Measurements from ENCODE around the gene LYST. TPM values are rescaled to one million over a fixed set of nuclear protein-coding genes. Genes with fewer than 3 reads are reported as not detected.

The LYST gene
- polyA plus RNA-seq, 2 donors = 4.3 to 4.8 TPM

GRCh38 chr1:235782601-235783000, 84.1 kb downstream of the LYST start:
- no peak overlapping the region for H3K27ac ChIP-seq (ENCODE audit: low read depth in 2 of 2, low read length in 1 of 2)
- H3K4me3 ChIP-seq (ENCODE audit: low read depth in 1 of 2, low read length in 2 of 2) = no peak overlapping the region
- H3K36me3 ChIP-seq (ENCODE audit: control insufficient read depth in 2 of 2, insufficient read depth in 2 of 2, low read length in 1 of 2) = peaks cover 0 to 6% of the 10 kb centered on the region in 2 donors
- no peaks in the 10 kb centered on the region for H3K27me3 ChIP-seq (ENCODE audit: control insufficient read depth in 1 of 2, insufficient read depth in 2 of 2, low read length in 2 of 2)
- no peaks in the 10 kb centered on the region for H3K9me3 ChIP-seq (ENCODE audit: control insufficient read depth in 2 of 2, insufficient read depth in 1 of 2, low read depth in 1 of 2, low read length in 1 of 2)
- 96 to 98% methylated on average over 2 of the region's 2 CpGs for WGBS, 2 donors
- H3K4me1 ChIP-seq (ENCODE audit: control insufficient read depth in 2 of 2, insufficient read depth in 2 of 2, low read length in 1 of 2) = no peaks in the 10 kb centered on the region

GRCh38 chr1:235781807-235782206, 84.9 kb downstream of the LYST start:
- H3K36me3 ChIP-seq (ENCODE audit: control insufficient read depth in 2 of 2, insufficient read depth in 2 of 2, low read length in 1 of 2) = peaks cover 0 to 6% of the 10 kb centered on the region in 2 donors
- H3K27ac ChIP-seq (ENCODE audit: low read depth in 2 of 2, low read length in 1 of 2) = no peak overlapping the region
- H3K4me1 ChIP-seq (ENCODE audit: control insufficient read depth in 2 of 2, insufficient read depth in 2 of 2, low read length in 1 of 2) = no peaks in the 10 kb centered on the region
- WGBS, 2 donors = 55 to 78% methylated on average over 2 of the region's 2 CpGs
- H3K27me3 ChIP-seq (ENCODE audit: control insufficient read depth in 1 of 2, insufficient read depth in 2 of 2, low read length in 2 of 2) = no peaks in the 10 kb centered on the region
- H3K9me3 ChIP-seq (ENCODE audit: control insufficient read depth in 2 of 2, insufficient read depth in 1 of 2, low read depth in 1 of 2, low read length in 1 of 2) = no peaks in the 10 kb centered on the region
- H3K4me3 ChIP-seq (ENCODE audit: low read depth in 1 of 2, low read length in 2 of 2) = no peak overlapping the region

GRCh38 chr1:235779770-235780169, 86.9 kb downstream of the LYST start:
- 96 to 99% methylated on average over 2 of the region's 2 CpGs for WGBS, 2 donors
- Histone ChIP-seq H3K36me3 (ENCODE audit: control insufficient read depth in 2 of 2, insufficient read depth in 2 of 2, low read length in 1 of 2) (peaks cover 0 to 3% of the 10 kb centered on the region in 2 donors), H3K27ac (ENCODE audit: low read depth in 2 of 2, low read length in 1 of 2) (no peak overlapping the region), H3K9me3 (ENCODE audit: control insufficient read depth in 2 of 2, insufficient read depth in 1 of 2, low read depth in 1 of 2, low read length in 1 of 2) (no peaks in the 10 kb centered on the region), H3K4me1 (ENCODE audit: control insufficient read depth in 2 of 2, insufficient read depth in 2 of 2, low read length in 1 of 2) (no peaks in the 10 kb centered on the region), H3K27me3 (ENCODE audit: control insufficient read depth in 1 of 2, insufficient read depth in 2 of 2, low read length in 2 of 2) (no peaks in the 10 kb centered on the region), H3K4me3 (ENCODE audit: low read depth in 1 of 2, low read length in 2 of 2) (no peak overlapping the region)

DNA sequence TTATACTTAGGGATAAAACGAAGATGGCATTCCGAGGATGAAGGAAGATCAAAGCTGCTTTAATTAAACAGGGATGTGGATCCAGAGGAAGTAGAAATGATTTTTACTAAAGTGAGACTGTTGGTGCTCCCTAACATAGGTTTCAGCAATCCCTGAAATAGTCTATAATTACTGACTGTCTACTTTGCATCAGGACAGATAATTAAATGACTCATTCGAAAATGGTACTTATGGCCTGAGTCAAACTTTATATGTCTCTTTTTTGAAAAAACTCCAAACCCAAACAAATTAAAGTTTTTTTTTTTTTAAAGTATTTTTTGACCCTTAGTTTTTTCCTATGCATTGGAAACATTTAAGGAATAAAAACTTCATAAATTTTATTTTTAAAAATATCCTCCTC, 90.3 kb downstream of the LYST start:
- Histone ChIP-seq H3K4me1 (ENCODE audit: control insufficient read depth in 2 of 2, insufficient read depth in 2 of 2, low read length in 1 of 2) (no peaks in the 10 kb centered on the region), H3K4me3 (ENCODE audit: low read depth in 1 of 2, low read length in 2 of 2) (no peak overlapping the region), H3K27ac (ENCODE audit: low read depth in 2 of 2, low read length in 1 of 2) (no peak overlapping the region), H3K27me3 (ENCODE audit: control insufficient read depth in 1 of 2, insufficient read depth in 2 of 2, low read length in 2 of 2) (no peaks in the 10 kb centered on the region), H3K36me3 (ENCODE audit: control insufficient read depth in 2 of 2, insufficient read depth in 2 of 2, low read length in 1 of 2) (peaks cover 3% of the 10 kb centered on the region in 2 donors), H3K9me3 (ENCODE audit: control insufficient read depth in 2 of 2, insufficient read depth in 1 of 2, low read depth in 1 of 2, low read length in 1 of 2) (no peaks in the 10 kb centered on the region)
- WGBS, 2 donors = 90 to 94% methylated on average over 3 of the region's 3 CpGs

- Histone ChIP-seq H3K27ac (ENCODE audit: low read depth in 2 of 2, low read length in 1 of 2) (no peak overlapping the region), H3K9me3 (ENCODE audit: control insufficient read depth in 2 of 2, insufficient read depth in 1 of 2, low read depth in 1 of 2, low read length in 1 of 2) (no peaks in the 10 kb centered on the region), H3K4me3 (ENCODE audit: low read depth in 1 of 2, low read length in 2 of 2) (no peak overlapping the region), H3K27me3 (ENCODE audit: control insufficient read depth in 1 of 2, insufficient read depth in 2 of 2, low read length in 2 of 2) (no peaks in the 10 kb centered on the region), H3K36me3 (ENCODE audit: control insufficient read depth in 2 of 2, insufficient read depth in 2 of 2, low read length in 1 of 2) (peaks cover 3% of the 10 kb centered on the region in 2 donors), H3K4me1 (ENCODE audit: control insufficient read depth in 2 of 2, insufficient read depth in 2 of 2, low read length in 1 of 2) (no peaks in the 10 kb centered on the region)
Measured at GRCh38 chr1:235775246-235775860, 91.4 kb downstream of the LYST start.

DNA sequence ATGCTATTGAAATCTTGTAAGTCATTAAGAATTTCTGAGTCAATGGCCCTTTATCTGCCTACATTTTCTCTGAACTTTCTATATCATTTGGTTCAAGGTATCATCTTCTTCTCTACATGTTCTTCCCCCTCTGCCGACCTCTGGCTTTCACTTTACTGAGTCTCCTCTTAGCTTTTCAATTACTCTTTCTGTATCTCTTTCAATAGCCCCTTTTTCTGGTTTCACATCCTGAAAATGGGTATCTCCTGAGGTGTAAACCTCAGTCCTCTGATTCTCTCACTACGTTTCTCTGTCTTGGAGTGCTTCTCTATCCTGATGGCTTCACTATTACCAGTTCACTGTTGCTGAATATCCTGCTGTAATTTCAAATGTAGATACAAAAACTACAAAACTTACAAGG, 98.9 kb downstream of the LYST start:
- WGBS, 2 donors = 78 to 81% methylated on average over 2 of the region's 2 CpGs
- Histone ChIP-seq H3K4me1 (ENCODE audit: control insufficient read depth in 2 of 2, insufficient read depth in 2 of 2, low read length in 1 of 2) (no peaks in the 10 kb centered on the region), H3K36me3 (ENCODE audit: control insufficient read depth in 2 of 2, insufficient read depth in 2 of 2, low read length in 1 of 2) (peaks cover 0 to 3% of the 10 kb centered on the region in 2 donors), H3K9me3 (ENCODE audit: control insufficient read depth in 2 of 2, insufficient read depth in 1 of 2, low read depth in 1 of 2, low read length in 1 of 2) (no peaks in the 10 kb centered on the region), H3K27me3 (ENCODE audit: control insufficient read depth in 1 of 2, insufficient read depth in 2 of 2, low read length in 2 of 2) (no peaks in the 10 kb centered on the region), H3K27ac (ENCODE audit: low read depth in 2 of 2, low read length in 1 of 2) (no peak overlapping the region), H3K4me3 (ENCODE audit: low read depth in 1 of 2, low read length in 2 of 2) (no peak overlapping the region)

DNA sequence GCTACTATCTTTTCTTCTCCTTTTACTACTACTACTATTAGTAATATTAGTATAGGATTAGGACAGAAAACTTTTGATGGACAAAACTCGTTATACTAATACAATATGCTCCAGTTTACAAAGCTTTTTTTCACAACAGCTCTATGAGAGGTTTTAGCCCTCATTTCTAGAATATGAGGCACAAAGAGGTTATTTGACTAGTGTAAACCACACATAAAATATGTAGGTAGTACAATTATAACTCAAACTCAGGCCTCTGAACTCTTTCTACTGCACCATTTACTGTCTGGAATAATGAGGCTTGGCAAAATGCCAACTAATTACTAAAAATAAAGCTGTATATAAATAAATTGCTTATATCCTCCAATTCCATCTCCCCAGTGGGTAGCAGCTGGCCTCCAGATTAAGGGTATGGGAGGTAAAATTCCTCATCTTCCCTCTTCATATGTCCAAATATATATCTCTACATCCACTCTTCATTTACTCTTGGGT, 99.9 kb downstream of the LYST start:
- Histone ChIP-seq H3K27ac (ENCODE audit: low read depth in 2 of 2, low read length in 1 of 2) (no peak overlapping the region), H3K27me3 (ENCODE audit: control insufficient read depth in 1 of 2, insufficient read depth in 2 of 2, low read length in 2 of 2) (no peaks in the 10 kb centered on the region), H3K4me3 (ENCODE audit: low read depth in 1 of 2, low read length in 2 of 2) (no peak overlapping the region), H3K4me1 (ENCODE audit: control insufficient read depth in 2 of 2, insufficient read depth in 2 of 2, low read length in 1 of 2) (no peaks in the 10 kb centered on the region), H3K36me3 (ENCODE audit: control insufficient read depth in 2 of 2, insufficient read depth in 2 of 2, low read length in 1 of 2) (no peaks in the 10 kb centered on the region), H3K9me3 (ENCODE audit: control insufficient read depth in 2 of 2, insufficient read depth in 1 of 2, low read depth in 1 of 2, low read length in 1 of 2) (no peaks in the 10 kb centered on the region)
- 92 to 93% methylated on average over 1 of the region's 1 CpG for WGBS, 2 donors

GRCh38 chr1:235763962-235764361, 102.7 kb downstream of the LYST start:
- Histone ChIP-seq H3K27ac (ENCODE audit: low read depth in 2 of 2, low read length in 1 of 2) (no peak overlapping the region), H3K27me3 (ENCODE audit: control insufficient read depth in 1 of 2, insufficient read depth in 2 of 2, low read length in 2 of 2) (no peaks in the 10 kb centered on the region), H3K36me3 (ENCODE audit: control insufficient read depth in 2 of 2, insufficient read depth in 2 of 2, low read length in 1 of 2) (peaks cover 0 to 4% of the 10 kb centered on the region in 2 donors), H3K4me1 (ENCODE audit: control insufficient read depth in 2 of 2, insufficient read depth in 2 of 2, low read length in 1 of 2) (no peaks in the 10 kb centered on the region), H3K9me3 (ENCODE audit: control insufficient read depth in 2 of 2, insufficient read depth in 1 of 2, low read depth in 1 of 2, low read length in 1 of 2) (no peaks in the 10 kb centered on the region), H3K4me3 (ENCODE audit: low read depth in 1 of 2, low read length in 2 of 2) (no peak overlapping the region)
- 76% methylated on average over 3 of the region's 3 CpGs for WGBS, 2 donors

- Histone ChIP-seq H3K9me3 (ENCODE audit: control insufficient read depth in 2 of 2, insufficient read depth in 1 of 2, low read depth in 1 of 2, low read length in 1 of 2) (no peaks in the 10 kb centered on the region), H3K4me3 (ENCODE audit: low read depth in 1 of 2, low read length in 2 of 2) (no peak overlapping the region), H3K27me3 (ENCODE audit: control insufficient read depth in 1 of 2, insufficient read depth in 2 of 2, low read length in 2 of 2) (no peaks in the 10 kb centered on the region), H3K36me3 (ENCODE audit: control insufficient read depth in 2 of 2, insufficient read depth in 2 of 2, low read length in 1 of 2) (peaks cover 0 to 4% of the 10 kb centered on the region in 2 donors), H3K27ac (ENCODE audit: low read depth in 2 of 2, low read length in 1 of 2) (no peak overlapping the region), H3K4me1 (ENCODE audit: control insufficient read depth in 2 of 2, insufficient read depth in 2 of 2, low read length in 1 of 2) (no peaks in the 10 kb centered on the region)
- 97% methylated on average over 6 of the region's 6 CpGs for WGBS, 2 donors
Measured at GRCh38 chr1:235759336-235759735, 107.4 kb downstream of the LYST start.

GRCh38 chr1:235758931-235759330, 107.8 kb downstream of the LYST start:
- WGBS, 2 donors = 50 to 62% methylated on average over 6 of the region's 6 CpGs

More at GRCh38 chr1:235758931-235759330, 107.8 kb downstream of the LYST start:
- Histone ChIP-seq H3K27ac (ENCODE audit: low read depth in 2 of 2, low read length in 1 of 2) (no peak overlapping the region), H3K27me3 (ENCODE audit: control insufficient read depth in 1 of 2, insufficient read depth in 2 of 2, low read length in 2 of 2) (no peaks in the 10 kb centered on the region), H3K36me3 (ENCODE audit: control insufficient read depth in 2 of 2, insufficient read depth in 2 of 2, low read length in 1 of 2) (peaks cover 0 to 4% of the 10 kb centered on the region in 2 donors), H3K9me3 (ENCODE audit: control insufficient read depth in 2 of 2, insufficient read depth in 1 of 2, low read depth in 1 of 2, low read length in 1 of 2) (no peaks in the 10 kb centered on the region), H3K4me3 (ENCODE audit: low read depth in 1 of 2, low read length in 2 of 2) (no peak overlapping the region), H3K4me1 (ENCODE audit: control insufficient read depth in 2 of 2, insufficient read depth in 2 of 2, low read length in 1 of 2) (no peaks in the 10 kb centered on the region)

Measured in esophagus (tissue), 2 donors.